Gastroesophageal sphincter (tissue), 4 donors: ENCODE data around the gene RFX2. TPM values are rescaled to one million over a fixed set of nuclear protein-coding genes. Genes with fewer than 3 reads are reported as not detected.

Experiments used
- ATAC-seq: fragments of 150-250 bp; one replicate; pipeline ENCODE4 v1.9.1; 2016; ENCODE audit warnings: mild to moderate bottlenecking, moderate library complexity
- H3K27ac ChIP-seq, 4 donors: fragments of 200-600 bp; sonication (generic) in 3 of 4; 1 replicate in 3 of 4; 2 replicates in 1 of 4; pipeline ENCODE4 v1.5.1; 2016 to 2019
- H3K27me3 ChIP-seq: fragments of 200-600 bp; sonication (generic); one replicate; pipeline ENCODE4 v1.5.1; 2019
- H3K36me3 ChIP-seq, 2 donors: fragments of 200-600 bp; sonication (generic); one replicate each; pipeline ENCODE4 v1.5.1; 2019; ENCODE audit warnings: control low read depth in 1 of 2
- H3K4me1 ChIP-seq, 3 donors: fragments of 200-600 bp; sonication (generic); 1 replicate in 2 of 3; 2 replicates in 1 of 3; pipeline ENCODE4 v1.5.1; 2016 to 2019; ENCODE audit warnings: control low read depth in 2 of 3
- H3K4me3 ChIP-seq, 2 donors: fragments of 200-600 bp; sonication (generic); one replicate each; pipeline ENCODE4 v1.5.1; 2019; ENCODE audit warnings: mild to moderate bottlenecking in 1 of 2, moderate library complexity in 1 of 2
- H3K9me3 ChIP-seq, 3 donors: fragments of 200-600 bp; sonication (generic); one replicate each; pipeline ENCODE4 v1.5.1; 2017 to 2019; ENCODE audit warnings: control low read depth in 2 of 3
- EP300 ChIP-seq: sonication (generic); formaldehyde crosslinking; IDR thresholded peaks from one replicate; pipeline ENCODE4 v1.6.1; 2017; ENCODE audit warnings: antibody characterized with exemption, mild to moderate bottlenecking
- POLR2A ChIP-seq, 2 donors: fragments of 450-650 bp; IDR thresholded peaks; one replicate each; pipeline ENCODE4 v1.6.1; 2017; ENCODE audit warnings: antibody characterized with exemption in 2 of 2, mild to moderate bottlenecking in 2 of 2, moderate library complexity in 1 of 2
- POLR2AphosphoS5 ChIP-seq: sonication (generic); formaldehyde crosslinking; IDR thresholded peaks from one replicate; pipeline ENCODE4 v1.6.1; 2017; ENCODE audit warnings: antibody characterized with exemption
- WGBS, 2 donors: methylation state at CpG; one replicate each; pipeline ENCODE4 v1.1.5; 2018; ENCODE audit warnings: low coverage in 1 of 2; 5-methylcytosine and 5-hydroxymethylcytosine counted together
- total RNA-seq, 4 donors: library from RNA; depleted of rRNA; stranded (reverse); fragments of >200 nt; gene quantifications; one replicate each; pipeline ENCODE4 v1.1.0, GENCODE V29; 2016
- TF ChIP-seq, protein P1 (sequence below), 4 experiments: fragments of 200-600 bp in 2 of 4; fragments of 450-650 bp in 2 of 4; sonication (generic) in 1 of 4; IDR thresholded peaks; one replicate each; pipeline ENCODE4 v1.5.1; 2017 to 2019; ENCODE audit warnings: antibody characterized with exemption in 4 of 4, mild to moderate bottlenecking in 2 of 4, moderate library complexity in 2 of 4

RFX2 gene
- total RNA-seq, 4 donors from 2014 or later: 18.7 to 49.1 (median 37.6) TPM

GRCh38 chr19:6048793-6049405 is 61.4 kb downstream of the RFX2 start:
- Histone ChIP-seq H3K36me3 (peaks cover 0 to 20% of the 10 kb centered on the region in 2 donors), H3K4me3 (peak overlapping the region in 1 of 2 donors; percentile 21), H3K9me3 (no peaks in the 10 kb centered on the region), H3K4me1 (peaks cover 8 to 44% (median 18%) of the 10 kb centered on the region in 3 donors), H3K27me3 (no peaks in the 10 kb centered on the region), H3K27ac (peak overlapping the region; percentile 75 to 87 (median 80))
- ATAC-seq: peak; percentile 90
- 14 to 15% methylated on average over 14 to 15 of the region's 15 CpGs for WGBS, 2 donors
- TF ChIP-seq, protein P1, sequence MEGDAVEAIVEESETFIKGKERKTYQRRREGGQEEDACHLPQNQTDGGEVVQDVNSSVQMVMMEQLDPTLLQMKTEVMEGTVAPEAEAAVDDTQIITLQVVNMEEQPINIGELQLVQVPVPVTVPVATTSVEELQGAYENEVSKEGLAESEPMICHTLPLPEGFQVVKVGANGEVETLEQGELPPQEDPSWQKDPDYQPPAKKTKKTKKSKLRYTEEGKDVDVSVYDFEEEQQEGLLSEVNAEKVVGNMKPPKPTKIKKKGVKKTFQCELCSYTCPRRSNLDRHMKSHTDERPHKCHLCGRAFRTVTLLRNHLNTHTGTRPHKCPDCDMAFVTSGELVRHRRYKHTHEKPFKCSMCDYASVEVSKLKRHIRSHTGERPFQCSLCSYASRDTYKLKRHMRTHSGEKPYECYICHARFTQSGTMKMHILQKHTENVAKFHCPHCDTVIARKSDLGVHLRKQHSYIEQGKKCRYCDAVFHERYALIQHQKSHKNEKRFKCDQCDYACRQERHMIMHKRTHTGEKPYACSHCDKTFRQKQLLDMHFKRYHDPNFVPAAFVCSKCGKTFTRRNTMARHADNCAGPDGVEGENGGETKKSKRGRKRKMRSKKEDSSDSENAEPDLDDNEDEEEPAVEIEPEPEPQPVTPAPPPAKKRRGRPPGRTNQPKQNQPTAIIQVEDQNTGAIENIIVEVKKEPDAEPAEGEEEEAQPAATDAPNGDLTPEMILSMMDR (IDR thresholded peaks at IDR 0.05): peak; percentile 85 to 93 (median 88)
- TF ChIP-seq POLR2AphosphoS5: no peak
- no peak for TF ChIP-seq EP300
- no peak for TF ChIP-seq POLR2A (IDR thresholded peaks at IDR 0.05)

- H3K4me1 ChIP-seq: peaks cover 8 to 41% (median 18%) of the 10 kb centered on the region in 3 donors
These were observed 62.0 kb downstream of the RFX2 start for GRCh38 chr19:6048348-6048747.

GRCh38 chr19:6047741-6048251 is 62.5 kb downstream of the RFX2 start:
- Histone ChIP-seq H3K27ac (peak overlapping the region; percentile 75 to 87 (median 80)), H3K27me3 (no peaks in the 10 kb centered on the region), H3K4me3 (peak overlapping the region in 1 of 2 donors; percentile 21), H3K4me1 (peaks cover 8 to 36% (median 18%) of the 10 kb centered on the region in 3 donors), H3K36me3 (peaks cover 0 to 31% of the 10 kb centered on the region in 2 donors), H3K9me3 (no peaks in the 10 kb centered on the region)
- TF ChIP-seq POLR2A (IDR thresholded peaks at IDR 0.05) (no peak), POLR2AphosphoS5 (peak; percentile 39), EP300 (no peak)
- TF ChIP-seq, protein P1 (IDR thresholded peaks at IDR 0.05): peak in 3 of 4 experiments; percentile 83 to 92 (median 90)
- 11 to 39% methylated on average over 3 to 4 of the region's 8 CpGs for WGBS, 2 donors
- ATAC-seq: peak; percentile 63

More at GRCh38 chr19:6048348-6048747, 62.0 kb downstream of the RFX2 start:
- Histone ChIP-seq H3K4me3 (peak overlapping the region in 1 of 2 donors; percentile 21), H3K27me3 (no peaks in the 10 kb centered on the region), H3K27ac (peak overlapping the region; percentile 75 to 87 (median 80)), H3K9me3 (no peaks in the 10 kb centered on the region), H3K36me3 (peaks cover 0 to 26% of the 10 kb centered on the region in 2 donors)
- TF ChIP-seq POLR2AphosphoS5 (no peak), POLR2A (IDR thresholded peaks at IDR 0.05) (no peak), EP300 (no peak)
- TF ChIP-seq, protein P1 (IDR thresholded peaks at IDR 0.05): no peak
- no peak for ATAC-seq
- 5 to 17% methylated on average over 4 to 7 of the region's 9 CpGs for WGBS, 2 donors

DNA sequence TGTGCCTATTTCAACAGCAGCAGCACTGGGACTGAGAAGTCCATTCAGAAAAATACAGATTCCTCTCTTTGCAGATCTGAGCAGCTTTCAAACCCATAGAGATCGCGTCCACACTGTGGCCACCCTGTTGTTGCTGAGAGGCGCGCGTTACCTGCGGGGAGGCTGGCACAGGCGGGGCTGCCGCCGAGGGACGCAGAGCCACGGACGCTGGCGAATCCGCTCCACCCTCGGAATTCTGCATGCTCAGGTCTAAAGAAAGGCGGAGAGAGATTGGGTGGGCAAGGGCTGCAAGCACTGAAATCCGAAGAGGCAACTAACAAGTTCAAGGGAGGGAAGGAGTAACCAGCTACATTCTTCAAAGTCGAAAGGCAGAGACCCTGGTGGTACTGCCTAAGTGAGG is 63.0 kb downstream of the RFX2 start:
- ATAC-seq: no peak
- H3K4me1 ChIP-seq: peaks cover 8 to 31% (median 18%) of the 10 kb centered on the region in 3 donors
- H3K36me3 ChIP-seq: peaks cover 0 to 36% of the 10 kb centered on the region in 2 donors
- peak overlapping the region; percentile 75 to 87 (median 80) for H3K27ac ChIP-seq
- no peak overlapping the region for H3K4me3 ChIP-seq
- TF ChIP-seq POLR2AphosphoS5 (no peak), EP300 (no peak), POLR2A (IDR thresholded peaks at IDR 0.05) (no peak)
- TF ChIP-seq, protein P1 (IDR thresholded peaks at IDR 0.05): no peak
- H3K9me3 ChIP-seq: no peaks in the 10 kb centered on the region
- WGBS, 2 donors: 20 to 80% methylated on average over 1 of the region's 18 CpGs
- H3K27me3 ChIP-seq: no peaks in the 10 kb centered on the region
